Endothelial cell of umbilical vein (primary cell): ENCODE data around the gene NEURL1B. TPM values are rescaled to one million over a fixed set of nuclear protein-coding genes. Genes with fewer than 3 reads are reported as not detected.

Experiments used
- BruUV-seq: library from RNA; stranded (reverse); fragments of 400-500 nt; replicated peaks from 2 replicates; lab custom pipeline; 2021; lab: Mats Ljungman, UMichigan
- CTCF ChIA-PET: fragments of 300-600, 350-600 bp; sonication (Branson Sonifier 250); formaldehyde crosslinking; loops from one replicate; lab custom pipeline; 2021; ENCODE audit warnings: antibody characterized with exemption, inconsistent platforms; lab: Charles Lee
- POLR2A ChIA-PET: fragments of 300-600, 350-600 bp; sonication (Branson Sonifier 250); formaldehyde crosslinking; loops from one replicate; lab custom pipeline; 2021; ENCODE audit warnings: antibody characterized with exemption, inconsistent platforms; lab: Charles Lee
- DNase-seq: peaks from one replicate; pipeline ENCODE4 v3.0.0-alpha.2; 2011; ENCODE audit warnings: low read depth, low spot score
- FAIRE-seq: peaks from 2 replicates; lab custom pipeline; 2011; peaks lifted over from hg19 to GRCh38; lab: Jason Lieb, UNC
- H2AFZ ChIP-seq: 2 replicates; pipeline ENCODE4 v1.6.0; 2012; ENCODE audit warnings: low read depth, low read length, control low read depth, inconsistent platforms
- H3K27ac ChIP-seq: 2 replicates; pipeline ENCODE4 v1.5.1; 2011; ENCODE audit warnings: low read depth, mild to moderate bottlenecking, control low read depth, low read length, moderate library complexity; ENCODE audit not compliant: insufficient read depth
- H3K27me3 ChIP-seq, 2 experiments: 2 replicates each; pipeline versions ENCODE4 v1.6.0 to v1.6.1; 2011; ENCODE audit warnings: low read length in 2 of 2, mixed read lengths in 1 of 2; ENCODE audit not compliant: control insufficient read depth in 2 of 2, insufficient read depth in 2 of 2
- H3K36me3 ChIP-seq, 2 experiments: 2 replicates in 1 of 2; 3 replicates in 1 of 2; pipeline ENCODE4 v1.5.1; 2011; ENCODE audit warnings: low read length in 2 of 2, mild to moderate bottlenecking in 1 of 2, moderate library complexity in 1 of 2; ENCODE audit not compliant: control insufficient read depth in 2 of 2, insufficient read depth in 2 of 2; ENCODE audit errors: extremely low read depth in 1 of 2
- H3K4me1 ChIP-seq: 3 replicates; pipeline ENCODE4 v1.5.1; 2011; ENCODE audit warnings: mild to moderate bottlenecking, low read length; ENCODE audit not compliant: control insufficient read depth, insufficient read depth; ENCODE audit errors: extremely low read depth
- H3K4me2 ChIP-seq: 2 replicates; pipeline ENCODE4 v1.6.1; 2011; ENCODE audit warnings: low read length, control low read depth, mixed read lengths; ENCODE audit not compliant: insufficient read depth
- H3K4me3 ChIP-seq, 3 experiments: fragments of 200-600 bp in 1 of 3; sonication (generic), shearing (Covaris generic) in 1 of 3; replicated peaks in 1 of 3; 2 replicates each; pipeline ENCODE4 v1.5.1; 2011 to 2016; ENCODE audit warnings: control low read depth in 3 of 3, low read length in 3 of 3, mild to moderate bottlenecking in 2 of 3, inconsistent platforms in 1 of 3, low read depth in 1 of 3, moderate library complexity in 1 of 3; ENCODE audit not compliant: insufficient read depth in 1 of 3
- H3K79me2 ChIP-seq: 2 replicates; pipeline ENCODE4 v1.6.0; 2012; ENCODE audit warnings: low read length, inconsistent platforms; ENCODE audit not compliant: control insufficient read depth, insufficient read depth
- H3K9ac ChIP-seq: replicated peaks from 2 replicates; pipeline ENCODE3; 2011; ENCODE audit warnings: low read length, control low read depth; ENCODE audit not compliant: insufficient read depth; ENCODE audit errors: extremely low read depth
- H3K9me1 ChIP-seq: replicated peaks from 3 replicates; pipeline ENCODE4 v1.6.0; 2011; ENCODE audit warnings: mild to moderate bottlenecking, low read length; ENCODE audit not compliant: control insufficient read depth, insufficient read depth; ENCODE audit errors: extremely low read depth
- H3K9me3 ChIP-seq: replicated peaks from 2 replicates; pipeline ENCODE4 v1.5.1; 2012; ENCODE audit warnings: low read length, inconsistent platforms; ENCODE audit not compliant: control insufficient read depth, insufficient read depth
- H4K20me1 ChIP-seq: replicated peaks from 2 replicates; pipeline ENCODE3; 2011; ENCODE audit warnings: mild to moderate bottlenecking, low read length; ENCODE audit not compliant: control insufficient read depth, insufficient read depth; ENCODE audit errors: extremely low read depth
- CTCF ChIP-seq, 2 donors: IDR thresholded peaks; 1 replicate in 1 of 2; 2 replicates in 1 of 2; pipeline ENCODE4 v1.5.1; 2011; ENCODE audit warnings: low read length in 2 of 2, mild to moderate bottlenecking in 2 of 2, moderate library complexity in 2 of 2, control low read depth in 1 of 2, inconsistent platforms in 1 of 2, low read depth in 1 of 2; ENCODE audit not compliant: insufficient read depth in 1 of 2; ENCODE audit errors: extremely low read depth in 1 of 2
- EZH2 ChIP-seq: IDR thresholded peaks from 2 replicates; pipeline ENCODE4 v1.6.1; 2012; ENCODE audit warnings: borderline replicate concordance, low read depth, mild to moderate bottlenecking, moderate library complexity, low read length, inconsistent platforms; ENCODE audit not compliant: severe bottlenecking
- FOS ChIP-seq: IDR thresholded peaks from 2 replicates; pipeline ENCODE4 v1.6.1; 2011; ENCODE audit warnings: mild to moderate bottlenecking, low read length, moderate library complexity, borderline replicate concordance; ENCODE audit not compliant: insufficient read depth
- GATA2 ChIP-seq: IDR thresholded peaks from 2 replicates; pipeline ENCODE4 v1.7.0; 2011; ENCODE audit warnings: low read depth, mild to moderate bottlenecking, moderate library complexity, mixed read lengths, low read length; ENCODE audit not compliant: insufficient read length, insufficient read depth
- JUN ChIP-seq: IDR thresholded peaks from 2 replicates; pipeline ENCODE4 v1.6.1; 2011; ENCODE audit warnings: borderline replicate concordance, low read depth; ENCODE audit not compliant: insufficient read length, insufficient read depth
- MAX ChIP-seq: IDR thresholded peaks from 2 replicates; pipeline ENCODE4 v1.6.1; 2011; ENCODE audit not compliant: insufficient read depth, insufficient read length
- MYC ChIP-seq: IDR thresholded peaks from one replicate; pipeline ENCODE4 v1.6.1; 2011; ENCODE audit warnings: mild to moderate bottlenecking, low read depth, low read length
- POLR2A ChIP-seq: IDR thresholded peaks from 2 replicates; pipeline ENCODE4 v1.6.1; 2012; ENCODE audit warnings: low read depth, mild to moderate bottlenecking, control low read depth, low read length
- POLR2AphosphoS5 ChIP-seq: IDR thresholded peaks from 2 replicates; pipeline ENCODE4 v1.6.1; 2012; ENCODE audit warnings: low read depth, mild to moderate bottlenecking, control low read depth, low read length, moderate library complexity; ENCODE audit not compliant: insufficient read depth
- dilution Hi-C: fragments of 300-500 bp; cut with MboI; formaldehyde crosslinking; loops from one replicate; pipeline ENCODE4 v1.15.0; 2019; ENCODE audit warnings: low sequenced_read_pairs; ENCODE audit not compliant: extremely low pct_ligation_motif_present
- intact Hi-C: fragments of 100-400 bp; cut with micrococcal nuclease; formaldehyde crosslinking; loops from one replicate; pipeline ENCODE4 v1.10.0; 2022
- polyA plus RNA-seq, 4 experiments: library from polyadenylated mRNA; depleted of rRNA in 3 of 4; stranded (reverse) in 3 of 4; unstranded in 1 of 4; fragments of >200 nt; gene quantifications; 2 replicates each; pipeline versions ENCODE4 v1.2.1 to v1.2.3, GENCODE V29; 2011 to 2012; ENCODE audit warnings: missing spikeins in 1 of 4
- total RNA-seq: library from RNA; stranded (reverse); gene quantifications from 2 replicates; pipeline ENCODE4 v1.2.3, GENCODE V29; 2021

Gene NEURL1B
- total and polyA plus RNA-seq, 2 donors (not counting 3 experiments of a cell fraction or from before 2014, with no cell fraction given), result 0.44 to 1.6 TPM

DNA sequence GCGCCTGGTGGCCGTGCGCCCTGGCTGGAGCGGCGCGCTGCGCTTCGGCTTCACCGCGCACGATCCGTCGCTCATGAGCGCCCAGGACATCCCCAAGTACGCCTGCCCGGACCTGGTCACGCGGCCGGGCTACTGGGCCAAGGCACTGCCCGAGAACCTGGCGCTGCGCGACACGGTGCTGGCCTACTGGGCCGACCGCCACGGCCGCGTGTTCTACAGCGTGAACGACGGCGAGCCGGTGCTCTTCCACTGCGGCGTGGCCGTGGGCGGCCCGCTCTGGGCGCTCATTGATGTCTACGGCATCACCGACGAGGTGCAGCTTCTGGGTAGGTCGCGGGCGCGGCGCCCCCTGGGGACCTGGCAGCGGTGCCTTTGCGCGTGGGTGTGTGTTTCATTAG, 28.9 kb downstream of the NEURL1B start:
- no peak overlapping the region for H3K9ac ChIP-seq
- dilution Hi-C loops (no loop called here), intact Hi-C loops (no loop called here)
- H3K9me3 ChIP-seq, result no peaks in the 10 kb centered on the region
- H2AFZ ChIP-seq, result no peak overlapping the region
- no peaks in the 10 kb centered on the region for H3K36me3 ChIP-seq
- peaks cover 0 to 4% of the 10 kb centered on the region in 2 experiments for H3K27me3 ChIP-seq
- ChIA-PET CTCF (interaction anchor here (1.5 kb wide), 1 partner anchor 9 kb away, joined by 3 read pairs; no protein-coding TSS in a partner anchor), POLR2A (no interaction called here)
- H4K20me1 ChIP-seq, result no peaks in the 10 kb centered on the region
- DNase-seq (no peak), FAIRE-seq (no peak)
- H3K4me3 ChIP-seq, result no peak overlapping the region
- H3K4me2 ChIP-seq, result no peak overlapping the region
- BruUV-seq, result no TSS peak
- no peaks in the 10 kb centered on the region for H3K9me1 ChIP-seq
- H3K27ac ChIP-seq, result no peak overlapping the region
- TF ChIP-seq MYC, result no peak
- no peak for TF ChIP-seq POLR2A
- no peak for TF ChIP-seq CTCF (IDR thresholded peaks at IDR 0.05; ENCODE audit: extremely low read depth in 1 of 2, insufficient read depth in 1 of 2, low read depth in 1 of 2, low read length in 2 of 2)
- H3K4me1 ChIP-seq, result no peaks in the 10 kb centered on the region
- no peaks in the 10 kb centered on the region for H3K79me2 ChIP-seq

- H3K4me3 ChIP-seq, result no peak overlapping the region
- H3K9me1 ChIP-seq, result no peaks in the 10 kb centered on the region
- H3K36me3 ChIP-seq, result no peaks in the 10 kb centered on the region
- CTCF ChIA-PET, result interaction anchor here (1.5 kb wide), 1 partner anchor 9 kb away, joined by 3 read pairs; no protein-coding TSS in a partner anchor
- no peaks in the 10 kb centered on the region for H4K20me1 ChIP-seq
- no peaks in the 10 kb centered on the region for H3K4me1 ChIP-seq
- TF ChIP-seq JUN (no peak), GATA2 (no peak), CTCF (IDR thresholded peaks at IDR 0.05; ENCODE audit: extremely low read depth in 1 of 2, insufficient read depth in 1 of 2, low read depth in 1 of 2, low read length in 2 of 2) (no peak), POLR2A (no peak), MAX (no peak), POLR2AphosphoS5 (no peak), MYC (no peak), EZH2 (no peak), FOS (no peak)
- dilution Hi-C loops, result no loop called here
- no TSS peak for BruUV-seq
- intact Hi-C loops, result no loop called here
- H3K27ac ChIP-seq, result no peak overlapping the region
- H2AFZ ChIP-seq, result no peak overlapping the region
- no peaks in the 10 kb centered on the region for H3K79me2 ChIP-seq
- POLR2A ChIA-PET, result no interaction called here
- no peak overlapping the region for H3K9ac ChIP-seq
- H3K27me3 ChIP-seq, result peaks cover 0 to 4% of the 10 kb centered on the region in 2 experiments
- H3K4me2 ChIP-seq, result no peak overlapping the region
- no peaks in the 10 kb centered on the region for H3K9me3 ChIP-seq
- no peak for DNase-seq
- no peak for FAIRE-seq
Measured at GRCh38 chr5:172670444-172670843, 29.4 kb downstream of the NEURL1B start.
